Activated T-helper 17 cell treated with anti-CD3 and anti-CD28 coated beads, Interleukin-2, amount 50 U/mL, for 72 hours (primary cell): ENCODE measurements around the gene TMEM207. TPM values are rescaled to one million over a fixed set of nuclear protein-coding genes. Genes with fewer than 3 reads are reported as not detected.

Experiments
- ATAC-seq: fragments of 150-1000 bp; cut with Tn5 transposase; replicated peaks from 2 replicates; pipeline ENCODE4 v1.10.0; 2021; ENCODE audit warnings: mild to moderate bottlenecking, moderate library complexity
- H3K27ac Mint-ChIP-seq: one replicate; pipeline ENCODE4 v1.8.0; 2022; ENCODE audit warnings: mixed read lengths
- H3K27me3 Mint-ChIP-seq: one replicate; pipeline ENCODE4 v1.8.0; 2022; ENCODE audit warnings: mixed read lengths
- H3K36me3 Mint-ChIP-seq: one replicate; pipeline ENCODE4 v1.8.0; 2022; ENCODE audit warnings: low read depth, mild to moderate bottlenecking, mixed read lengths
- H3K4me1 Mint-ChIP-seq: one replicate; pipeline ENCODE4 v1.8.0; 2022; ENCODE audit warnings: mixed read lengths
- H3K4me3 Mint-ChIP-seq: one replicate; pipeline ENCODE4 v1.8.0; 2022; ENCODE audit warnings: mild to moderate bottlenecking, mixed read lengths
- H3K9me3 Mint-ChIP-seq: one replicate; pipeline ENCODE4 v1.8.0; 2022; ENCODE audit warnings: mixed read lengths
- total RNA-seq, 2 donors: library from RNA; stranded (reverse); gene quantifications; one replicate each; pipeline ENCODE4 v1.2.3, GENCODE V29; 2022

Gene TMEM207
- total RNA-seq, 2 donors from 2014 or later: not detected

GRCh38 chr3:190385731-190386688, 63.7 kb downstream of the TMEM207 start:
- H3K4me3 Mint-ChIP-seq: no peak overlapping the region
- no peaks in the 10 kb centered on the region for H3K36me3 Mint-ChIP-seq
- no peaks in the 10 kb centered on the region for H3K4me1 Mint-ChIP-seq
- ATAC-seq: no peak
- no peak overlapping the region for H3K27ac Mint-ChIP-seq
- no peaks in the 10 kb centered on the region for H3K9me3 Mint-ChIP-seq
- peaks cover 6% of the 10 kb centered on the region for H3K27me3 Mint-ChIP-seq

DNA sequence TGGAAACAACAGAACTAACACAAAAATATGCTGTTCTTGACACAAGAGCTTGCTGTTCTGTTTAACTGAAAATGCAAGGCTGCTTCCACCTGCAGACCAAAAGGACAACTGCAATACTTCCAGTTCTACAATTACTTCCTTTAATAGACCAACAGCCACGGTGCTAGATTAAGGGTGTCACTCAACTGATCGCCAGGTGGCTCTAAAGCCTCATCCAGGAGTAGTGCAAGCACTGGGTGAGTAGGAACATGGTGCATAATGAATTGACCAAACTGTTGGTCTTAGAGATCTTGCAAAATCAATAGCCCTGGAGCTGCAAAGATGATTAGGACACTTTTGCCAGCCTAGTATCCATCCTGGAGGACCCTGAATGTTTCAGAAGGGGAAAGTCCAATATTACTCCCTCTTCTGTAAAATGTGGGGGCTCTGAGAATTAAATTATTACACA, 65.4 kb downstream of the TMEM207 start:
- Mint-ChIP-seq H3K27me3 (peaks cover 6% of the 10 kb centered on the region), H3K9me3 (peaks cover 4% of the 10 kb centered on the region), H3K27ac (no peak overlapping the region), H3K4me3 (no peak overlapping the region), H3K36me3 (no peaks in the 10 kb centered on the region), H3K4me1 (no peaks in the 10 kb centered on the region)
- peak; percentile 42 for ATAC-seq

DNA sequence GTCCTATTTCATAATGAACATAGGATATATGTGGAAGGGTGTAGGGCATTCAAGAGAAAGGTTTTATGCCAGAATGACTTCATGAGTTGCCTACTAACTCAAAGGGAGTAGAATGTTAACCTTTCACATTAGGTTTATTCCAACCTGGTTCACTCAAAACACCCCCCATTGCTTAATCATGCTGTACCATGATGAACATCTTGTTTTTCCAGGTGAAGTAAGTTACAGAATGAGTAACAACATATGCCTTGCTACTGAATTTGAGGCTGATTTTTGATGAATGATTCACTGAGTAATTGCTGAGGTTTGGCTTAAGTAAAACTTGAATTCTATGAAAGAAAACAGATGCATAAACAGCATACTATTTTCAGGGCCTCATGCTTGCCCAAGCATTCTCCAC, 67.6 kb downstream of the TMEM207 start:
- ATAC-seq: peak; percentile 85
- H3K4me3 Mint-ChIP-seq: no peak overlapping the region

GRCh38 chr3:190381441-190381840, 68.3 kb downstream of the TMEM207 start:
- H3K27me3 Mint-ChIP-seq: peaks cover 6% of the 10 kb centered on the region
- no peak overlapping the region for H3K4me3 Mint-ChIP-seq
- no peak for ATAC-seq
- no peaks in the 10 kb centered on the region for H3K4me1 Mint-ChIP-seq
- peaks cover 4% of the 10 kb centered on the region for H3K9me3 Mint-ChIP-seq
- no peaks in the 10 kb centered on the region for H3K36me3 Mint-ChIP-seq
- H3K27ac Mint-ChIP-seq: no peak overlapping the region

More for the DNA sequence above, 67.6 kb downstream of the TMEM207 start:
- no peaks in the 10 kb centered on the region for H3K4me1 Mint-ChIP-seq
- no peak overlapping the region for H3K27ac Mint-ChIP-seq
- H3K27me3 Mint-ChIP-seq: no peaks in the 10 kb centered on the region
- peaks cover 4% of the 10 kb centered on the region for H3K9me3 Mint-ChIP-seq
- H3K36me3 Mint-ChIP-seq: no peaks in the 10 kb centered on the region

DNA sequence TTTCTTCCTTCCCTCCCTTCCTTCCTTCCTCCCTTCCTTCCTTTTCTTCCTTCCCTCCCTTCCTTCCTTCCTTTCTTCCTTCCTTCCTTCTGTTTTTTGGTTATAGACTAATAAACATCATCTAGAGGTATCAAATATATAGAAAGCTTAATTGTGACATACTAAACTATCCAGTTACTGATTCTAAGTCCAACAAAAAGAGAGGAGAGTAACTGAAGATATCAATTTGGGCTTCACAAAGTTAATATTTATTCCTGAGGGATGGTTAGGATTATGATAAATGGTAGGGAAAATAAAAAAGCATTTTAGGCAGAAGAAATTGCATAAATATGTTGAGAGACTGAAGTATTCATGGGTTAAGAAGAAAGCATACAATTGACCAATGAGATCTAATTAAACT, 69.5 kb downstream of the TMEM207 start:
- Mint-ChIP-seq H3K4me3 (no peak overlapping the region), H3K27ac (no peak overlapping the region), H3K4me1 (no peaks in the 10 kb centered on the region), H3K27me3 (peaks cover 16% of the 10 kb centered on the region), H3K36me3 (no peaks in the 10 kb centered on the region), H3K9me3 (peaks cover 4% of the 10 kb centered on the region)
- ATAC-seq: no peak

Other genes with a start within 250 kb of the TMEM207 start
- under 1 TPM; 0.11 to 0.61 TPM for gene CLDN1, start 127.5 kb downstream of the TMEM207 start, total RNA-seq
- gene CLDN16, start 61.7 kb downstream of the TMEM207 start, total RNA-seq: not detected
- gene IL1RAP, start 64.2 kb upstream of the TMEM207 start, total RNA-seq: 10 to 100 TPM; 17.2 to 29.2 TPM